SK-N-SH (cell line): ENCODE data around the gene IVNS1ABP.

Experiments used
- EZH2phosphoT487 ChIP-seq: fragments of 200-600 bp; sonication (generic); IDR thresholded peaks from 2 replicates; pipeline ENCODE4 v1.6.1; 2017; ENCODE audit warnings: low read depth, mixed run types, mild to moderate bottlenecking, antibody characterized with exemption, moderate library complexity, borderline replicate concordance
- FOXM1 ChIP-seq: IDR thresholded peaks from 2 replicates; pipeline ENCODE4 v1.4.0; 2012; ENCODE audit warnings: low read depth, mild to moderate bottlenecking
- GABPA ChIP-seq: IDR thresholded peaks from 2 replicates; pipeline ENCODE4 v1.4.0; 2012; ENCODE audit warnings: low read depth, mild to moderate bottlenecking
- NRF1 ChIP-seq: IDR thresholded peaks from 2 replicates; pipeline ENCODE4 v1.6.1; 2012; ENCODE audit warnings: low read depth, mild to moderate bottlenecking, low read length
- SIN3A ChIP-seq: IDR thresholded peaks from 2 replicates; pipeline ENCODE4 v1.6.1; 2012; ENCODE audit warnings: low read depth, mild to moderate bottlenecking, low read length, moderate library complexity, borderline replicate concordance
- SMC3 ChIP-seq: IDR thresholded peaks from 2 replicates; pipeline ENCODE4 v1.6.1; 2012; ENCODE audit warnings: low read depth, low read length, improper control_type of control experiment
- TCF12 ChIP-seq: IDR thresholded peaks from 2 replicates; pipeline ENCODE4 v1.4.0; 2012
- TF ChIP-seq, protein P1 (sequence below): fragments of 150-350 bp; IDR thresholded peaks from 2 replicates; pipeline ENCODE4 v1.6.1; 2017; ENCODE audit warnings: antibody characterized with exemption, low read length, low read depth, borderline replicate concordance
- TF ChIP-seq, protein P2 (sequence below): IDR thresholded peaks from 2 replicates; pipeline ENCODE4 v1.4.0; 2012; ENCODE audit warnings: low read depth
- TF ChIP-seq, protein P3 (sequence below): fragments of 200-600 bp; sonication (generic); IDR thresholded peaks from 2 replicates; pipeline ENCODE4 v1.6.1; 2017; ENCODE audit warnings: antibody characterized with exemption, mild to moderate bottlenecking, moderate library complexity

DNA sequence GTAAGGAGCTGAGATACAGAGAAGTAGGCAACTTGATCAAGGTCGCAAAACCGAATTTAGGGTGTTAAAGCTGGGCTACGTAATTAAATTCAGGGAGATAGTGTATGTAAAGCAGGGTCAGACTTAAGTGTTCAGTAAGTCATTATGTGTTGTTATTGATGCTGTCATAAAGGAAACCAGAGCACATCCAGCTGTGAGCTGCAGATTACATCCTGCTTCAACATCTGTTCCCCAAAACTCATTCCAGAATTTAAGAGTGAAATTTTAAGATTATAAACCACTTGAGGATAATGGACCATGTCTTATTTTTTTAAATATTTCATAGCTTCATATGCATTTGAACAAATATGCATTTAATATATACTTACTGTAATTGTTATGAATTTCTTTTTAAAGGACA lies 49.7 kb downstream of the IVNS1ABP start:
- TF ChIP-seq EZH2phosphoT487 (no peak), FOXM1 (no peak), GABPA (no peak), SIN3A (no peak), TCF12 (no peak), NRF1 (no peak), SMC3 (no peak)
- TF ChIP-seq, protein P1, sequence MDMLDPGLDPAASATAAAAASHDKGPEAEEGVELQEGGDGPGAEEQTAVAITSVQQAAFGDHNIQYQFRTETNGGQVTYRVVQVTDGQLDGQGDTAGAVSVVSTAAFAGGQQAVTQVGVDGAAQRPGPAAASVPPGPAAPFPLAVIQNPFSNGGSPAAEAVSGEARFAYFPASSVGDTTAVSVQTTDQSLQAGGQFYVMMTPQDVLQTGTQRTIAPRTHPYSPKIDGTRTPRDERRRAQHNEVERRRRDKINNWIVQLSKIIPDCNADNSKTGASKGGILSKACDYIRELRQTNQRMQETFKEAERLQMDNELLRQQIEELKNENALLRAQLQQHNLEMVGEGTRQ: no peak
- TF ChIP-seq, protein P2, sequence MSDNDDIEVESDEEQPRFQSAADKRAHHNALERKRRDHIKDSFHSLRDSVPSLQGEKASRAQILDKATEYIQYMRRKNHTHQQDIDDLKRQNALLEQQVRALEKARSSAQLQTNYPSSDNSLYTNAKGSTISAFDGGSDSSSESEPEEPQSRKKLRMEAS: no peak
- TF ChIP-seq, protein P3, sequence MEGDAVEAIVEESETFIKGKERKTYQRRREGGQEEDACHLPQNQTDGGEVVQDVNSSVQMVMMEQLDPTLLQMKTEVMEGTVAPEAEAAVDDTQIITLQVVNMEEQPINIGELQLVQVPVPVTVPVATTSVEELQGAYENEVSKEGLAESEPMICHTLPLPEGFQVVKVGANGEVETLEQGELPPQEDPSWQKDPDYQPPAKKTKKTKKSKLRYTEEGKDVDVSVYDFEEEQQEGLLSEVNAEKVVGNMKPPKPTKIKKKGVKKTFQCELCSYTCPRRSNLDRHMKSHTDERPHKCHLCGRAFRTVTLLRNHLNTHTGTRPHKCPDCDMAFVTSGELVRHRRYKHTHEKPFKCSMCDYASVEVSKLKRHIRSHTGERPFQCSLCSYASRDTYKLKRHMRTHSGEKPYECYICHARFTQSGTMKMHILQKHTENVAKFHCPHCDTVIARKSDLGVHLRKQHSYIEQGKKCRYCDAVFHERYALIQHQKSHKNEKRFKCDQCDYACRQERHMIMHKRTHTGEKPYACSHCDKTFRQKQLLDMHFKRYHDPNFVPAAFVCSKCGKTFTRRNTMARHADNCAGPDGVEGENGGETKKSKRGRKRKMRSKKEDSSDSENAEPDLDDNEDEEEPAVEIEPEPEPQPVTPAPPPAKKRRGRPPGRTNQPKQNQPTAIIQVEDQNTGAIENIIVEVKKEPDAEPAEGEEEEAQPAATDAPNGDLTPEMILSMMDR: no peak
